Calu3 (cell line): ENCODE results near the gene PRSS23. TPM values are rescaled to one million over a fixed set of nuclear protein-coding genes. Genes with fewer than 3 reads are reported as not detected.
A peak's percentile ranks its signal among the peaks of the same experiment; 100 is the strongest.
"Not testable (repeated sequence)": the region's sequence is repeated elsewhere in the genome, so short reads cannot be mapped to it uniquely, and the experiment has no call there.

ENCODE experiments used
- BruUV-seq: library from RNA; stranded (reverse); fragments of 400-500 nt; replicated peaks from 2 replicates; lab custom pipeline; 2021; lab: Mats Ljungman, UMichigan
- CTCF ChIA-PET: fragments of 300-600 bp; sonication (Branson Sonifier 250); formaldehyde crosslinking; loops from one replicate; lab custom pipeline; 2022; ENCODE audit warnings: antibody characterized with exemption; lab: Charles Lee
- DNase-seq: peaks from one replicate; pipeline ENCODE4 v3.0.0; 2022
- H3K27ac Mint-ChIP-seq: one replicate; pipeline ENCODE4 v1.8.0; 2022; ENCODE audit warnings: mixed read lengths; ENCODE audit not compliant: unreplicated experiment
- H3K27me3 Mint-ChIP-seq: one replicate; pipeline ENCODE4 v1.8.0; 2022; ENCODE audit warnings: mixed read lengths; ENCODE audit not compliant: unreplicated experiment
- H3K36me3 Mint-ChIP-seq: one replicate; pipeline ENCODE4 v1.8.0; 2022; ENCODE audit warnings: mild to moderate bottlenecking, moderate library complexity, mixed read lengths; ENCODE audit not compliant: insufficient read depth, unreplicated experiment
- H3K4me1 Mint-ChIP-seq: one replicate; pipeline ENCODE4 v1.8.0; 2022; ENCODE audit warnings: mild to moderate bottlenecking, low read depth, mixed read lengths; ENCODE audit not compliant: unreplicated experiment
- H3K4me3 Mint-ChIP-seq: one replicate; pipeline ENCODE4 v1.8.0; 2022; ENCODE audit warnings: mild to moderate bottlenecking, low read depth, moderate library complexity, mixed read lengths; ENCODE audit not compliant: unreplicated experiment
- H3K9me3 Mint-ChIP-seq: one replicate; pipeline ENCODE4 v1.8.0; 2022; ENCODE audit warnings: low read depth, mixed read lengths; ENCODE audit not compliant: unreplicated experiment
- CTCF ChIP-seq: fragments of 200-600 bp; IDR thresholded peaks from one replicate; pipeline ENCODE4 v1.8.0; 2022; ENCODE audit warnings: antibody characterized with exemption; ENCODE audit not compliant: unreplicated experiment
- intact Hi-C: fragments of 100-400 bp; cut with micrococcal nuclease; formaldehyde crosslinking; loops from one replicate; pipeline ENCODE4 v1.10.0; 2022; ENCODE audit not compliant: unreplicated experiment
- total RNA-seq: library from RNA; stranded (reverse); gene quantifications from 2 replicates; pipeline ENCODE4 v1.2.3, GENCODE V29; 2022

The PRSS23 gene
- total RNA-seq, 1 experiment from 2014 or later, result 13.9 TPM

- Mint-ChIP-seq H3K27ac (no peak overlapping the region), H3K4me3 (no peak overlapping the region), H3K27me3 (no peaks in the 10 kb centered on the region), H3K4me1 (peaks cover 26% of the 10 kb centered on the region), H3K36me3 (no peaks in the 10 kb centered on the region), H3K9me3 (no peaks in the 10 kb centered on the region)
- BruUV-seq, result no TSS peak
- CTCF ChIA-PET, result no interaction called here
- TF ChIP-seq CTCF, result no peak
- intact Hi-C loops, result no loop called here
- DNase-seq, result no peak
These were observed 31.1 kb upstream of the PRSS23 start for GRCh38 chr11:86769219-86769618.

GRCh38 chr11:86770473-86771027 lies 29.8 kb upstream of the PRSS23 start:
- H3K4me3 Mint-ChIP-seq, CTCF ChIA-PET, DNase-seq, H3K27ac Mint-ChIP-seq, H3K9me3 Mint-ChIP-seq, BruUV-seq, intact Hi-C loops, H3K27me3 Mint-ChIP-seq, H3K36me3 Mint-ChIP-seq: not testable (repeated sequence)
- H3K4me1 Mint-ChIP-seq, result peaks cover 26% of the 10 kb centered on the region

GRCh38 chr11:86772999-86773398 lies 27.3 kb upstream of the PRSS23 start:
- no peak for TF ChIP-seq CTCF
- DNase-seq, result peak; percentile 5
- H3K36me3 Mint-ChIP-seq, result no peaks in the 10 kb centered on the region
- H3K9me3 Mint-ChIP-seq, result no peaks in the 10 kb centered on the region
- H3K4me1 Mint-ChIP-seq, result peaks cover 35% of the 10 kb centered on the region
- no peak overlapping the region for H3K27ac Mint-ChIP-seq
- no peak overlapping the region for H3K4me3 Mint-ChIP-seq
- CTCF ChIA-PET, result interaction anchor here (0.7 to 1.1 kb wide), 2 partner anchors 11 to 319 kb away, joined by 3 read pairs; no protein-coding TSS in a partner anchor
- H3K27me3 Mint-ChIP-seq, result no peaks in the 10 kb centered on the region
- no TSS peak for BruUV-seq
- intact Hi-C loops, result no loop called here

- BruUV-seq, result no TSS peak
These were observed 26.7 kb upstream of the PRSS23 start for GRCh38 chr11:86773513-86774252.

More at GRCh38 chr11:86773513-86774252, 26.7 kb upstream of the PRSS23 start:
- no peaks in the 10 kb centered on the region for H3K27me3 Mint-ChIP-seq
- no peaks in the 10 kb centered on the region for H3K36me3 Mint-ChIP-seq
- intact Hi-C loops, result no loop called here
- peaks cover 35% of the 10 kb centered on the region for H3K4me1 Mint-ChIP-seq
- no peak for TF ChIP-seq CTCF
- H3K27ac Mint-ChIP-seq, result no peak overlapping the region
- H3K9me3 Mint-ChIP-seq, result no peaks in the 10 kb centered on the region
- H3K4me3 Mint-ChIP-seq, result no peak overlapping the region
- no peak for DNase-seq
- CTCF ChIA-PET, result no interaction called here
